Muscle of leg (tissue), 11 donors: Measurements from ENCODE around the gene SLC10A1. TPM values are rescaled to one million over a fixed set of nuclear protein-coding genes. Genes with fewer than 3 reads are reported as not detected.

Experiments
- DNase-seq: peaks from one replicate; pipeline ENCODE4 v3.0.0; 2013
- H3K27ac ChIP-seq: one replicate; pipeline ENCODE4 v1.5.1; 2013; ENCODE audit warnings: mild to moderate bottlenecking, low read length, control low read depth
- H3K27me3 ChIP-seq: one replicate; pipeline ENCODE4 v1.6.1; 2013; ENCODE audit warnings: low read length; ENCODE audit not compliant: control insufficient read depth, insufficient read depth
- H3K36me3 ChIP-seq: one replicate; pipeline ENCODE4 v1.6.1; 2013; ENCODE audit warnings: low read length; ENCODE audit not compliant: control insufficient read depth, insufficient read depth
- H3K4me1 ChIP-seq: one replicate; pipeline ENCODE4 v1.6.1; 2013; ENCODE audit warnings: low read length; ENCODE audit not compliant: control insufficient read depth, insufficient read depth
- H3K4me3 ChIP-seq: one replicate; pipeline ENCODE4 v1.5.1; 2013; ENCODE audit warnings: low read length, control low read depth
- H3K9me3 ChIP-seq: replicated peaks from 2 replicates; pipeline ENCODE4 v1.6.1; 2013; ENCODE audit warnings: low read depth, low read length; ENCODE audit not compliant: control insufficient read depth
- WGBS: methylation state at CpG from one replicate; pipeline ENCODE4 v1.1.5; 2013; ENCODE audit warnings: missing lambda C conversion rate; ENCODE audit not compliant: insufficient coverage; 5-methylcytosine and 5-hydroxymethylcytosine counted together
- polyA plus RNA-seq, 8 donors: library from polyadenylated mRNA; unstranded; fragments of 120-200 nt; gene quantifications; one replicate each; pipeline versions ENCODE4 v1.2.1 to v1.2.3, GENCODE V29; 2013; ENCODE audit warnings: inconsistent platforms in 1 of 8, low replicate concordance in 1 of 8; ENCODE audit not compliant: insufficient read length in 8 of 8, insufficient read depth in 1 of 8
- total RNA-seq: library from RNA; stranded (reverse); fragments of 120-200 nt; gene quantifications from one replicate; pipeline ENCODE4 v1.2.4, GENCODE V29; 2013

The SLC10A1 gene
- total and polyA plus RNA-seq, 9 donors: 0.06 to 0.09 TPM; not detected in 7

- H3K36me3 ChIP-seq: peaks cover 10% of the 10 kb centered on the region
- H3K27me3 ChIP-seq: no peaks in the 10 kb centered on the region
- no peaks in the 10 kb centered on the region for H3K4me1 ChIP-seq
- H3K4me3 ChIP-seq: no peak overlapping the region
- DNase-seq: no peak
- H3K27ac ChIP-seq: no peak overlapping the region
- no peaks in the 10 kb centered on the region for H3K9me3 ChIP-seq
Observed at GRCh38 chr14:69789118-69789640, 7.9 kb downstream of the SLC10A1 start.

GRCh38 chr14:69786603-69787002 is 10.4 kb downstream of the SLC10A1 start:
- Histone ChIP-seq H3K27me3 (no peaks in the 10 kb centered on the region), H3K4me1 (no peaks in the 10 kb centered on the region), H3K9me3 (no peaks in the 10 kb centered on the region), H3K36me3 (peaks cover 10% of the 10 kb centered on the region), H3K27ac (no peak overlapping the region), H3K4me3 (no peak overlapping the region)
- WGBS: no CpG with 5 or more reads among the region's 3 CpGs
- DNase-seq: no peak

DNA sequence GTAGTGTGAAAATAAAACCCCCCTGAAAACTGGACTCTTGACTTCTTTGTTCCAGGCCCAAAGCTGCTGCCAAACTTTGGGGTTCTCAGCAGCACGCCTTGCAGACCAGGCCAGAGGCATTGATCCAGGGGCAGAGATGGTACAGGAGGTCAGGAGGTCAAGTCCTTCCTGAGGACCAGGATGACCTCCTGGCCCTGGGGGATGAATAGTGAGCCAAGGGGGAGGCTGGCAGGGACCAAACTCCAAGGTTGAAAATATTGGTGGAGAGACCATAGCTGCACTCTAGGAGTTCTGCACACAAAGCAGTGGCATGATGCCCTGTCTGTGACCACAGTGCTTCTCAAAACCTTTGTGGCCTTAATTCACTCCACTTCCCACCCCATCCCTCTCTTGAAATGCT is 12.1 kb downstream of the SLC10A1 start:
- DNase-seq: no peak
- Histone ChIP-seq H3K27ac (no peak overlapping the region), H3K9me3 (no peaks in the 10 kb centered on the region), H3K27me3 (no peaks in the 10 kb centered on the region), H3K36me3 (peaks cover 13% of the 10 kb centered on the region), H3K4me1 (no peaks in the 10 kb centered on the region), H3K4me3 (no peak overlapping the region)
- WGBS: 100% methylated on average over 1 of the region's 1 CpG

GRCh38 chr14:69780952-69781351 is 16.1 kb downstream of the SLC10A1 start:
- Histone ChIP-seq H3K27me3 (no peaks in the 10 kb centered on the region), H3K36me3 (peaks cover 38% of the 10 kb centered on the region), H3K27ac (no peak overlapping the region), H3K4me3 (no peak overlapping the region), H3K9me3 (no peaks in the 10 kb centered on the region), H3K4me1 (no peaks in the 10 kb centered on the region)
- 79% methylated on average over 2 of the region's 3 CpGs for WGBS
- DNase-seq: no peak

DNA sequence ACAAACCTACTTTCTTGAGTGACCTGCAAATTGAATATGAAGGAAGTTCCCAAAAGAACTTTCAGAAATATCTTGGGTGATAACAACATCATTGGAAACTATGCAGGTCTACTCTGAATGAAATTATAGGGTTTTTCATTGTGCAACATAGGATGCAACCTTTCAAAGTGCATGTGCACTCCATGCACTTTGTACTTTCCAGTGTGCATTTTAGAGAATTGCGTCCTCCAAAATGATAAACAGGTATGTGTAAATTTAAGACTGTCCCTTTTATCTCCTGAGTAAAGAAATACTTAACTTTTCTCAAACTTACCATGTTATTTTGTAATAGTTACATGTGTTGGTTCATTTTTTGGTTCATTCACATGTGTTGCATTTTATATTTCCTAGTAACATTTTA is 16.9 kb downstream of the SLC10A1 start:
- no CpG with 5 or more reads among the region's 1 CpG for WGBS
- H3K27ac ChIP-seq: no peak overlapping the region
- H3K4me3 ChIP-seq: no peak overlapping the region
- H3K27me3 ChIP-seq: no peaks in the 10 kb centered on the region
- no peaks in the 10 kb centered on the region for H3K4me1 ChIP-seq
- no peak for DNase-seq
- no peaks in the 10 kb centered on the region for H3K9me3 ChIP-seq
- peaks cover 37% of the 10 kb centered on the region for H3K36me3 ChIP-seq

- DNase-seq: no peak
- Histone ChIP-seq H3K27me3 (no peaks in the 10 kb centered on the region), H3K36me3 (peaks cover 40% of the 10 kb centered on the region), H3K9me3 (no peaks in the 10 kb centered on the region), H3K4me3 (no peak overlapping the region), H3K4me1 (no peaks in the 10 kb centered on the region), H3K27ac (no peak overlapping the region)
- no CpG with 5 or more reads among the region's 2 CpGs for WGBS
Observed at GRCh38 chr14:69779088-69779487, 18.0 kb downstream of the SLC10A1 start.

- H3K27ac ChIP-seq: no peak overlapping the region
- DNase-seq: no peak
- H3K4me1 ChIP-seq: no peaks in the 10 kb centered on the region
- peaks cover 59% of the 10 kb centered on the region for H3K36me3 ChIP-seq
- no peak overlapping the region for H3K4me3 ChIP-seq
- 67% methylated on average over 1 of the region's 4 CpGs for WGBS
- no peaks in the 10 kb centered on the region for H3K27me3 ChIP-seq
- no peaks in the 10 kb centered on the region for H3K9me3 ChIP-seq
Observed at GRCh38 chr14:69776875-69777453, 20.1 kb downstream of the SLC10A1 start.

DNA sequence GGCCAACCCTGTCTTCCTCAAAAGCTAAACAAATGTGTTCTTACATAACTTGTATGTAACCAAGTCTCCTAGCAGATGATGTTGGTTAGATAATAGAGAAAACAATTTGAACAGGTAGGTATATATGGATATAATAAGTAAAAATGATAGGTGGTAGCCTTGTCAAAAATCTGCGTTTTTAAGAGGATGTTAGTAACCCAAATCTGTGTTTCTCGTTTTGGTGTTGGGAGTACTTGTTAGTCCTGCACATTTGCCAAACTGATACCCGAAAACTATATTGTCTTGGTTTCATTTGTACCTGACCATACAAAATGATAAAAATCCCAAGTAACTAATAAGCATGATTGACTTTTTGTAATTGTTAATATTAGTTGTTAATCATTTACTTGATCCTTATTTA is 22.0 kb downstream of the SLC10A1 start:
- no peak overlapping the region for H3K27ac ChIP-seq
- no peaks in the 10 kb centered on the region for H3K4me1 ChIP-seq
- no peak overlapping the region for H3K4me3 ChIP-seq
- no peaks in the 10 kb centered on the region for H3K27me3 ChIP-seq
- no CpG with 5 or more reads among the region's 3 CpGs for WGBS
- DNase-seq: no peak
- no peaks in the 10 kb centered on the region for H3K9me3 ChIP-seq
- H3K36me3 ChIP-seq: peaks cover 70% of the 10 kb centered on the region

- H3K9me3 ChIP-seq: no peaks in the 10 kb centered on the region
- no peak overlapping the region for H3K4me3 ChIP-seq
- H3K36me3 ChIP-seq: peaks cover 75% of the 10 kb centered on the region
- H3K27ac ChIP-seq: no peak overlapping the region
- peaks cover 7% of the 10 kb centered on the region for H3K4me1 ChIP-seq
- no peak for DNase-seq
- WGBS: no CpG with 5 or more reads among the region's 7 CpGs
- H3K27me3 ChIP-seq: no peaks in the 10 kb centered on the region
Observed at GRCh38 chr14:69773571-69774276, 23.3 kb downstream of the SLC10A1 start.

DNA sequence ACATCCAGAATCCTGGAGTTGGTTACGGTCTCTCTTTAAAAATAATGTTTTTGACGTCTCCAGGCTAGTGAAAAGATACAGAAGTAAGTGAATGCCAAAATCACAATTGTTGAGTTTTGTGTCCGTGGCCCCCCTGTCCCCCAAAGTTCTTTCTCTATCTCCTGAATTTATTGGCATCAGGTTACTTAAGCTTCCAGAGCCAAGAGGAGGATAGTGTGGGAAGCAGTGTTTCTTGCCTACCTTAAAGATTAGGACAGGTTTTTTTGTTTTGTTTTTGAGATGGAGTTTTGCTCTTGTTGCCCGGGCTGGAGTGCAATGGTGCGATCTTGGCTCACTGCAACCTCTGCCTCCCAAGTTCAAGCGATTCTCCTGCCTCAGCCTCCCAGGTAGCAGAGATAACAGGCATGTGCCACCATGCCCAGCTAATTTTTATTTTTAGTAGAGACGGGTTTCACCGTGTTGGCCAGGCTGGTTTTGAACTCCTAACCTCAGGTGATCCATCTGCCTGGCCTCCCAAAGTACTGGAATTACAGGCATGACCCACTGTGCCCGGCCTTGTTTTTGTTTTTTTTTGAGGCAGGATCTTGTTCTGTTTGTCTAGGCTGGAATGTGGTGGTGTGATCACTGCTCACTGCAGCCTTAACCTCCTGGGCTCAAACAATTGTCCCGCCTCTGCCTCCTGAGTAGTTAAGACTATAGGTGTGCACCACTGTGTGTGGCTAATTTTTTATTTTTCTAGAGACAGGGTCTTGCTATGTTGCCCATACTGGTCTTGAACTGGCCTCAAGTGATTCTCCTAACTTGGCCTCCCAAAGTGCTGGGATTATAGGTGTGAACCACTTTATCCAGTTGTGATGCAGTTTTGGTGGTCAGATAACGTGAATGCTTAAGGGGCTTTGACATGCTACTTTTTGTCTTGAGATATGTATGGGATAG is 24.7 kb downstream of the SLC10A1 start:
- WGBS: 93% methylated on average over 3 of the region's 11 CpGs
- Histone ChIP-seq H3K9me3 (no peaks in the 10 kb centered on the region), H3K4me1 (peaks cover 13% of the 10 kb centered on the region), H3K36me3 (peaks cover 72% of the 10 kb centered on the region), H3K4me3 (no peak overlapping the region), H3K27ac (no peak overlapping the region), H3K27me3 (no peaks in the 10 kb centered on the region)
- DNase-seq: no peak
